ENCODE measurements around the gene FMNL2.

Gene FMNL2

GRCh38 chr2:152477347-152478092, 142.5 kb downstream of the FMNL2 start:
- Histone ChIP-seq H3K9me3 (ENCODE audit: insufficient read depth, low read length) (no peaks in the 10 kb centered on the region), H3K9me2 (replicated peaks; ENCODE audit: insufficient read depth, low read length) (no peaks in the 10 kb centered on the region), H3K4me2 (ENCODE audit: low read depth, low read length, poor library complexity, severe bottlenecking) (no peak overlapping the region), H3K9ac (ENCODE audit: low read length) (no peak overlapping the region), H3K79me2 (ENCODE audit: insufficient read depth, low read length) (no peaks in the 10 kb centered on the region), H3K4me3 (ENCODE audit: insufficient read depth, low read length, poor library complexity, severe bottlenecking) (no peak overlapping the region), H3F3A (ENCODE audit: insufficient read depth) (no peaks in the 10 kb centered on the region), H4K20me1 (ENCODE audit: low read depth, low read length) (no peaks in the 10 kb centered on the region), H3K27ac (ENCODE audit: low read depth, low read length) (no peak overlapping the region), H2AFZ (ENCODE audit: low read depth, low read length, severe bottlenecking) (no peak overlapping the region), H3K36me3 (ENCODE audit: low read length) (no peaks in the 10 kb centered on the region), H3K27me3 (ENCODE audit: low read length) (no peaks in the 10 kb centered on the region)
- TF ChIP-seq CTCF (IDR thresholded peaks at IDR 0.05; ENCODE audit: insufficient read depth, low read length, poor library complexity, severe bottlenecking) (no peak), EZH2phosphoT487 (conservative IDR thresholded peaks at IDR 0.05; ENCODE audit: low read length) (no peak)

- no peaks in the 10 kb centered on the region for H3F3A ChIP-seq (ENCODE audit: insufficient read depth)
- no peak overlapping the region for H3K4me2 ChIP-seq (ENCODE audit: low read depth, low read length, poor library complexity, severe bottlenecking)
- H2AFZ ChIP-seq (ENCODE audit: low read depth, low read length, severe bottlenecking): no peak overlapping the region
- no peaks in the 10 kb centered on the region for H3K27me3 ChIP-seq (ENCODE audit: low read length)
- no peak overlapping the region for H3K27ac ChIP-seq (ENCODE audit: low read depth, low read length)
- H4K20me1 ChIP-seq (ENCODE audit: low read depth, low read length): no peaks in the 10 kb centered on the region
- no peaks in the 10 kb centered on the region for H3K79me2 ChIP-seq (ENCODE audit: insufficient read depth, low read length)
- H3K9me2 ChIP-seq (replicated peaks; ENCODE audit: insufficient read depth, low read length): no peaks in the 10 kb centered on the region
- TF ChIP-seq CTCF (IDR thresholded peaks at IDR 0.05; ENCODE audit: insufficient read depth, low read length, poor library complexity, severe bottlenecking): no peak
- no peak for TF ChIP-seq EZH2phosphoT487 (conservative IDR thresholded peaks at IDR 0.05; ENCODE audit: low read length)
- H3K9ac ChIP-seq (ENCODE audit: low read length): no peak overlapping the region
- H3K9me3 ChIP-seq (ENCODE audit: insufficient read depth, low read length): no peaks in the 10 kb centered on the region
- no peaks in the 10 kb centered on the region for H3K36me3 ChIP-seq (ENCODE audit: low read length)
- H3K4me3 ChIP-seq (ENCODE audit: insufficient read depth, low read length, poor library complexity, severe bottlenecking): no peak overlapping the region
Measured at GRCh38 chr2:152479282-152479681, 144.3 kb downstream of the FMNL2 start.

- no peaks in the 10 kb centered on the region for H3F3A ChIP-seq (ENCODE audit: insufficient read depth)
- H3K27ac ChIP-seq (ENCODE audit: low read depth, low read length): no peak overlapping the region
- H3K9me3 ChIP-seq (ENCODE audit: insufficient read depth, low read length): no peaks in the 10 kb centered on the region
- H3K9ac ChIP-seq (ENCODE audit: low read length): no peak overlapping the region
- H3K27me3 ChIP-seq (ENCODE audit: low read length): no peaks in the 10 kb centered on the region
- no peak overlapping the region for H3K4me2 ChIP-seq (ENCODE audit: low read depth, low read length, poor library complexity, severe bottlenecking)
- H3K9me2 ChIP-seq (replicated peaks; ENCODE audit: insufficient read depth, low read length): no peaks in the 10 kb centered on the region
- H2AFZ ChIP-seq (ENCODE audit: low read depth, low read length, severe bottlenecking): no peak overlapping the region
- no peaks in the 10 kb centered on the region for H4K20me1 ChIP-seq (ENCODE audit: low read depth, low read length)
- no peak overlapping the region for H3K4me3 ChIP-seq (ENCODE audit: insufficient read depth, low read length, poor library complexity, severe bottlenecking)
- TF ChIP-seq EZH2phosphoT487 (conservative IDR thresholded peaks at IDR 0.05; ENCODE audit: low read length): no peak
- TF ChIP-seq CTCF (IDR thresholded peaks at IDR 0.05; ENCODE audit: insufficient read depth, low read length, poor library complexity, severe bottlenecking): no peak
- no peaks in the 10 kb centered on the region for H3K36me3 ChIP-seq (ENCODE audit: low read length)
- H3K79me2 ChIP-seq (ENCODE audit: insufficient read depth, low read length): no peaks in the 10 kb centered on the region
Measured at GRCh38 chr2:152480821-152481399, 145.9 kb downstream of the FMNL2 start.

All from SU-DHL-6 (cell line).